HT-29 (cell line): ENCODE results near the gene MYO7B. TPM values are rescaled to one million over a fixed set of nuclear protein-coding genes. Genes with fewer than 3 reads are reported as not detected.

Source experiments
- DNase-seq: peaks from one replicate; pipeline ENCODE4 v3.0.0-alpha.2; 2015; ENCODE audit warnings: low spot score
- total RNA-seq: library from RNA; depleted of rRNA; stranded (reverse); fragments of >200 nt; shearing (Covaris generic); gene quantifications from 2 replicates; pipeline ENCODE4 v1.2.3, GENCODE V29; 2014

Gene MYO7B
- total RNA-seq, 1 experiment from 2014 or later: 5.4 TPM

GRCh38 chr2:127608061-127609030 lies 72.9 kb downstream of the MYO7B start:
- no peak for DNase-seq

DNA sequence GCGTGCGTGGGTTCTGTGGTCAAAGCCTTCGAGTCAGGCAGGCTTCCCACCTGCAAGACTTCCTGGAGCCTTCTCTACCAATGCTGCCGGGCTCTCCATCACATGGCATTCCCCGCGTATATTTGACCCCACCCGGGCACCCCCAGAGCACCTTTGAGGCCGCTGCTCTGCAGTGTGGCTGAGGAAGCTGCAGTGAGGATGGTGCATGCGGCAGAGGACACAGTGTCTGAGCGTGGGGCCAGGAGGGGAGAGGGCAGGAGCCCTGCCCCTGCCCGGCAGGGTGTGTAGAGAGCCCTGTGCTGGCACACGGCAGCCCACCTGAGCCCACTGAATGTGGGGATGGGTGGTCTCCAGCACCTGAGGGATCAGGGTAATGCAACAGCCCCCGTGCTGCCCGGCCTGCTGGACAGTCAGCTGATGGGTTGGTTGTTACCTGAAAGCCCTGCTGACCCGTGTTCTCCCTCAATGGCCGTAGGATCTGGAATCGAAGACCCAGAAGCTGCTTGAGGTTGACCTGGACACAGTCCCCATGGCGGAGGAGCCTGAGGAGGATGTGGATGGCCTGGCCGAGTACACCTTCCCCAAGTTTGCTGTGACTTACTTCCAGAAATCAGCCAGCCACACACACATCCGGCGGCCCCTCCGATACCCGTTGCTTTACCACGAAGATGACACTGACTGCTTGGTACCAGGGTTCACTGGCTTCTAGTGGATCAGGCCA lies 73.7 kb downstream of the MYO7B start:
- no peak for DNase-seq

GRCh38 chr2:127609818-127610217 lies 74.3 kb downstream of the MYO7B start:
- DNase-seq: no peak

- DNase-seq: no peak
Measured at GRCh38 chr2:127610561-127610960, 75.1 kb downstream of the MYO7B start.

GRCh38 chr2:127611076-127611925 lies 75.8 kb downstream of the MYO7B start:
- no peak for DNase-seq

GRCh38 chr2:127612111-127612822 lies 76.8 kb downstream of the MYO7B start:
- DNase-seq: no peak

DNA sequence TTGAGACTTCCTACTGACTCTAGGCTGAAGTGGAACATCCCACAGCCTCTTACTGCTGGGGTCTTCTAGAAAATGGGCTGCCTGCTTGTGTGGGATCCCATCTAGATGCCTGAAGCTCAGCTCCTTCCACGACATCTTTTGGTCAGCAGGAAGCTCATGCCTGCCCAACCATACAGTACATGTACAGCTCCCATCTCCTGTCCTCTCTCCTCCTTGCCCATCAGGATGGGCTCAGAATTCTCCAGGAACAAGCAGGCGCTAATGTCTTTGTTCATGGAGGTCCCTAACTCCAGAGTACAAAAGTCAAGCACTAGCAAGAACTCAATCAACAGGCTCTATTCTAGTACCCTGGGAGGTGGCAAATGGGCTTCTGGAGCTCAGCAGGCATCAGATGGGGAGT lies 78.8 kb downstream of the MYO7B start:
- DNase-seq: no peak

DNA sequence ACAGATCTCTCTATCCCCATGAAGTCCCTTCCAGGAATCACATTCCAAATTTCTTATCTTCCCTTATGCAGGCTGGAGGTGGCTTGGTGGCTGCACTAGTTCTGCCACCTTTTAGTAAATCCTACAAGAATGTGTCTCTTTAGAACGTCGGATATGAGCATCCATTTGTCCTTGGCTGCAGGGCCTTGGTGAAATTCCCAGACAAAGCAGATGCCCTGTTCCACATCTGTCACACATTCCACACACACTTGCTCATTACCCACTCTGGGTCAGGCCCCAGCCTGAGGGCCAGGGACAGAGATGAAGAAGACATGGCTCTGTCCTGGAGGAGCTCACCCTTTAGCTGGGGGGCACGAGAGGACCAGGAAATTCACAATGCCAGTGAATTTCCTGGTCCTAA lies 79.2 kb downstream of the MYO7B start:
- no peak for DNase-seq

DNA sequence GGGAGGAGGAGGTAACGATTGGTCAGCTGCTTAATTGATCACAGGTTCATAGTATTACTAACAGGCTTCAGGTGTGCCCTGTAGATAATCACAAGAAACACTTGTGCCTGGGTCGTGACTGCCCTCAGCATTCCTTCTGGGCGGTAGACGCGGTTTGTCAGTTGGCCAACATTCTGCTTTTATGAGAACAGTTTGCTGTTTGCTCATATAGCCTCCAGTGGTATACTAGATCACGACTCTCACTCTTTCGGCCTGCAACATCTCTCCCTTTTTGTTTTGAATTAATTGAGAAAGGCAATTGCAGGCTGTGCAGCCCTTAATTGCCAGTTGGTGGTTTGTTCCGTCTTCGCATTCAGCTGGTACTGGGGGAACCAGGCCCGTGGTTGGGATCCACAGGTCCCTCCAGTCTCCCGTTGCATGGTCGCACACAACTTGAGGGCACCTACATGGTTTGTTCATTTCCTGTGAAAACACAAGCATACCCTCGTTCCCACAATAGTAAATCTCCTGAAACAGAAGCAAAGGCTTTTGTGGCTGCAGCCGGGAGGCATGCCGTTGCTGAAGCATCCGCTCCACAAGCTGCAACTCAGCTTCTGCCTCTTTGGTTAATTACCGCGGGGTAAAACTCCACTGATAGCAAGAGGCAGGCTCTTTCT lies 80.2 kb downstream of the MYO7B start:
- DNase-seq: no peak

- DNase-seq: no peak
Measured at GRCh38 chr2:127618551-127619202, 83.2 kb downstream of the MYO7B start.

DNA sequence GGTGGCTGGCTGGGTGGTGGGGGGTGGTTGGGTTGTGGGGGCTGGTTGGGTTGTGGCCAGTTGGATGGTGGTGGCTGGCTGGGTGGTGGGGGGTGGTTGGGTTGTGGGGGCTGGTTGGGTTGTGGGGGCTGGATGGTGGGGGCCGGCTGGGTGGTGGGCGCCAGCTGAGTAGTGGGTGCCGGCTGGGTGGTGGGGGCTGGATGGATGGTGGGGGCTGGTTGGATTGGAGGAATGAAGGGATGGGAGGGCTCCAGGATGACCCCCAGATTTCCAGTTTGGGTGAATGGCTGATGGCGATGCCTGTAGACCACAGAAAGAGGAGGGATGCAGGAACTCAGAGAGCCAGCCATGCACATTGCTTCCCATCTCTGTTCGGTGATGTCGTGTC lies 83.7 kb downstream of the MYO7B start:
- DNase-seq: no peak

- DNase-seq: no peak
Measured at GRCh38 chr2:127619877-127620705, 84.6 kb downstream of the MYO7B start.

DNA sequence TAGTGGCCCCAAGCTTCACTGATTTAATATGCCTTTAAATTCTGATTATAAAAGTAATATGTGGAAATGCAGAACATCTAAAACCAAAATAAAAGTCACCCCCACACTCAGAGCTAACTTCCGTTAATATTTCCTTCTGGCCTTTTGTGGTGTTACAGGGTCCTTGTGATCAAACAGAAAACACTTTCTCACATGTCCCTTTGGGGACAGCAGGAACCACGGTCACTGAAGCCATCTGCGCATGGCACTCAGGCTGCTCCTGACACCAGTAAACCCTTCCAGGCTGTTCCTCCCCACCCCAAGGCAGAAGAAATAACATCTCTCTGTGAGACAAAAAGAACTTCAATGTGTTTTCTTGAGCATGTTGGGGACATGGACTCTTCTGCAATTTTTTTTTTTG lies 85.4 kb downstream of the MYO7B start:
- no peak for DNase-seq

DNA sequence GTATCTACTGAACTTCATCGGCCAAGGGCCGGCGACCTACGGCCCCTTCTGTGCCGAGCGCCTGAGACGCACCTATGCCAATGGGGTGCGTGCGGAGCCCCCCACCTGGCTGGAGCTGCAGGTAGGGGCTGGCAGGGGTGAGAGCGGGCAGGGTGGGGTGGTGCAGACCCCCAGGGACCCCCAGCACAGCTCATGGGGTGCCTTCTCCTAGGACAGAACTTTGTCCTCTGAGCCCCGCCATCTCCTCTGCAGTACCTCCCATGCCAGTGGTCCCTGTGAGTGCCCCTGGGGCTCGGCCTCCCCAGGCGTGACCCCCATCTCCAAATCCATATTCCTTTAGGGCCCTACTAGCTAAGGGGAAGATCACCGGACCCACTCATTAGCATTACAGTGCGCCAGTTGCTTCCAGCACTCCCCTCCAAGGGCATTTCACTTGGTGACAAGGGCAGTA lies 86.5 kb downstream of the MYO7B start:
- no peak for DNase-seq

DNA sequence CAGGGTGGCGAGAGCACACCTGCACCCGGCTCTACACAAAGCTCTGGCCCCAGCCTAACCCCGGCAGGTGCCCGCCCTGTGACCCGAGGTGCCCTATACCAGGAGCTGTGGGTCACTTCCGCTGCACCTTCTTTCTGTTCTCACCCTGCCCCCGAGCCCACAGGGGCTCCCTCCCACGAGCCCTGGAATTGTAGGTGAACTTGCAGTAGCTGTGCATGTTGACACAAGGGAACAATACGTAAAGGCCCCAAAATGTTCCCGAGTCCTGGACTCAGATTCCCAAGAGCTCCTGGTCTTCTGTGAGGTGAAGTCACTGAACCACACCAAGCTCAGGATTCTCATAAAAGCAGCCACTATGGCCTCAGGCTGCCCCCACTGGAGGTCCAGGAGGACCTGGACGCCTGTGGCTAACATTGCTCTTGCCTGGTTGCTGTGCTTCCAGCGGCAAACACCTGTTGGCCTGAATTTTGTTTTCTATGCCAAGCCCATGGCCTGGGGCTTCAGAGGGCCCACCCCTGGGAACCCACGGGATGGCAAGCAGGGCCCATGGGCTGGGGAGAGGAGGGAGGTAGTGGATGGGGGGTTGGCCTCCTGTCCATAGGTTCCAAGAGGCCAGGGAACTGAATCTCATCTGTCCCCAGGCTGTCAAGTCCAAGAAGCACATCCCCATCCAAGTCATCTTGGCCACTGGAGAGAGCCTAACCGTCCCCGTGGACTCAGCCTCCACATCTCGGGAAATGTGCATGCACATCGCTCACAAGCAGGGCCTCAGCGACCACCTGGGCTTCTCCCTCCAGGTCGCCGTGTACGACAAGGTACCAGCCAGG lies 87.3 kb downstream of the MYO7B start:
- no peak for DNase-seq

GRCh38 chr2:127623388-127624319 lies 88.2 kb downstream of the MYO7B start:
- DNase-seq: no peak

DNA sequence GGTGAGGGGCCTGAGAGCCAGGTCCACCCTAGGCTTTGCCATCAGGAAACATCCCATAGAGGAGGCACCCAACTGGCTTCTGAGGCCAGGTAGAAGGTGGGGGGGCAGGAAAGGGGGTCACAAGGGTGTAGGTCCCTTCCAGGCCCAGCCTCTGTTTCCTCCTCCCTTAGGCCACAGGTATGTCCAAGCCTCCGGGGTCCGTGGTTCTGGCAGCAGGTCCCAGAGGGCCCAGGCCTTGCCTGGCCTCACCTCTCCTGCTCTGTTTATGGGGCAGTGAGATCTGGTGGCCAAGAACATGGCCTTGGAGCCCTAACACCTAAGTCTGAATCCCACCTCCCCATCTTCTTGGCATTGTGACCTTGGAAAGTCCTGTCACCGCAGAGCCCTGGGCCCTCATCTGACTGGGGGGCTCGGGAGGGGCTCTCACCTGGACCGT lies 88.9 kb downstream of the MYO7B start:
- no peak for DNase-seq
